Measurements from ENCODE around the gene PPEF1. TPM values are rescaled to one million over a fixed set of nuclear protein-coding genes. Genes with fewer than 3 reads are reported as not detected.

Gene PPEF1
- total and polyA plus RNA-seq, 2 of the 4 experiments (the other 2 are of a cell fraction) = not detected

- no peak within 1 kb of the TSS for H3K14ac ChIP-seq (replicated peaks; ENCODE audit: low read depth, low read length)
- no peak within 1 kb of the TSS for H3K4me2 ChIP-seq (ENCODE audit: low read depth, low read length)
- in situ Hi-C loops (cut with MboI; ENCODE audit: low sequenced_read_pairs) = no loop called here
- H4K8ac ChIP-seq (ENCODE audit: low read depth in 2 of 2, low read length in 2 of 2) = no peak within 1 kb of the TSS
- no peak within 1 kb of the TSS for H3K27ac ChIP-seq (ENCODE audit: insufficient read depth, low read length)
- ATAC-seq (ENCODE audit: low read depth) (no peak), DNase-seq (no peak)
- POLR2A ChIA-PET (ENCODE audit: unreplicated experiment) = no interaction called here
- dilution Hi-C loops (cut with HindIII; ENCODE audit: low sequenced_read_pairs, unreplicated experiment) = no loop called here
- BruUV-seq (replicated peaks) = no TSS peak
- no peaks in the 10 kb centered on the region for H3K9me3 ChIP-seq (ENCODE audit: control insufficient read depth, insufficient read depth, low read length)
- no peak within 1 kb of the TSS for H3K4ac ChIP-seq (ENCODE audit: low read depth, low read length)
- H2BK5ac ChIP-seq (ENCODE audit: low read depth, low read length, poor library complexity, severe bottlenecking) = no peak within 1 kb of the TSS
- TF ChIP-seq CHD1 (IDR thresholded peaks at IDR 0.05; ENCODE audit: low read depth, low read length) = no peak
- TF ChIP-seq NFE2L2 (IDR thresholded peaks at IDR 0.05; ENCODE audit: low read depth, low read length) = no peak
- no peak for TF ChIP-seq MXI1 (IDR thresholded peaks at IDR 0.05; ENCODE audit: borderline replicate concordance, low read depth, low read length)
- no peak for TF ChIP-seq BHLHE40 (IDR thresholded peaks at IDR 0.05; ENCODE audit: low read depth, low read length)
- no peak for TF ChIP-seq MAFK (IDR thresholded peaks at IDR 0.05; ENCODE audit: low read depth, low read length)
- no peak for TF ChIP-seq ELK1 (IDR thresholded peaks at IDR 0.05; ENCODE audit: borderline replicate concordance, low read depth, low read length)
- TF ChIP-seq CEBPB (IDR thresholded peaks at IDR 0.05; ENCODE audit: low read depth, low read length) = no peak
- no peak for TF ChIP-seq RCOR1 (IDR thresholded peaks at IDR 0.05; ENCODE audit: insufficient replicate concordance, low read length)
- no peak for TF ChIP-seq POLR2A (IDR thresholded peaks at IDR 0.05; ENCODE audit: low read depth, low read length)
- TF ChIP-seq RAD21 (IDR thresholded peaks at IDR 0.05; ENCODE audit: low read length) = no peak
- TF ChIP-seq SMC3 (IDR thresholded peaks at IDR 0.05; ENCODE audit: low read depth, low read length) = no peak
- no peak for TF ChIP-seq RFX5 (IDR thresholded peaks at IDR 0.05; ENCODE audit: low read depth, low read length)
- no peak for TF ChIP-seq FOS (IDR thresholded peaks at IDR 0.05; ENCODE audit: low read depth, low read length)
- no peak for TF ChIP-seq CTCF (conservative IDR thresholded peaks at IDR 0.05; ENCODE audit: low read depth, low read length)
- no peak for TF ChIP-seq USF2 (IDR thresholded peaks at IDR 0.05; ENCODE audit: low read depth, low read length)
- no peak for TF ChIP-seq MAZ (IDR thresholded peaks at IDR 0.05; ENCODE audit: borderline replicate concordance, low read depth, low read length)
- H4K91ac ChIP-seq (ENCODE audit: insufficient read depth, low read depth, low read length) = no peak within 1 kb of the TSS
- H2AFZ ChIP-seq (replicated peaks; ENCODE audit: low read length, poor library complexity) = no peak within 1 kb of the TSS
- H2BK20ac ChIP-seq (ENCODE audit: low read depth, low read length) = no peak within 1 kb of the TSS
- no peak within 1 kb of the TSS for H2AK9ac ChIP-seq (replicated peaks; ENCODE audit: low read depth, low read length, poor library complexity)
- CTCF ChIA-PET = no interaction called here
- no peak within 1 kb of the TSS for H4K5ac ChIP-seq (ENCODE audit: low read depth, low read length)
- no peak within 1 kb of the TSS for H3K18ac ChIP-seq (ENCODE audit: low read depth, low read length)
- H3K36me3 ChIP-seq (ENCODE audit: control insufficient read depth, insufficient read depth, low read length) = no peaks in the 10 kb centered on the region
- intact Hi-C loops (cut with micrococcal nuclease) = no loop called here
- H2BK15ac ChIP-seq (ENCODE audit: low read depth, low read length) = no peak within 1 kb of the TSS
- no peaks in the 10 kb centered on the region for H4K20me1 ChIP-seq (ENCODE audit: insufficient read depth, low read length)
- WGBS, 2 experiments (ENCODE audit: extremely low coverage in 2 of 2, insufficient read length in 1 of 2) = 100% methylated on average over 1 of the region's 10 CpGs; no CpG with 5 or more reads in 1 of the 2 experiments
- no peak within 1 kb of the TSS for H3K56ac ChIP-seq (ENCODE audit: extremely low read depth, insufficient read depth, low read length)
- no peaks in the 10 kb centered on the region for H3K9me1 ChIP-seq (ENCODE audit: insufficient read depth, low read length)
- no peaks in the 10 kb centered on the region for H3K27me3 ChIP-seq (ENCODE audit: control insufficient read depth, insufficient read depth, low read length)
- H3K9ac ChIP-seq (ENCODE audit: low read depth, low read length) = no peak within 1 kb of the TSS
- H2AK5ac ChIP-seq (ENCODE audit: low read depth, low read length) = no peak within 1 kb of the TSS
- no peak within 1 kb of the TSS for H2BK120ac ChIP-seq (ENCODE audit: low read depth, low read length)
- H3K4me3 ChIP-seq (ENCODE audit: insufficient read depth, low read depth, low read length) = no peak within 1 kb of the TSS
- no peak within 1 kb of the TSS for H3K23ac ChIP-seq (ENCODE audit: low read depth, low read length)
- H3K4me1 ChIP-seq (ENCODE audit: control insufficient read depth, insufficient read depth, low read length) = no peaks in the 10 kb centered on the region
- H3K79me1 ChIP-seq (ENCODE audit: low read depth in 1 of 2, low read length in 2 of 2) = no peaks in the 10 kb centered on the region
Observed at GRCh38 chrX:18672008-18672407, 35.4 kb upstream of the PPEF1 start, which contains the start of gene RS1. Gene RS1 (minus strand): TSS chrX:18672108. CDS start chrX:18672068, 40 bp downstream.
